Measurements from ENCODE around the gene CEP97.
"Not testable (repeated sequence)": the region's sequence is repeated elsewhere in the genome, so short reads cannot be mapped to it uniquely, and the experiment has no call there.

CEP97 gene, protein sequence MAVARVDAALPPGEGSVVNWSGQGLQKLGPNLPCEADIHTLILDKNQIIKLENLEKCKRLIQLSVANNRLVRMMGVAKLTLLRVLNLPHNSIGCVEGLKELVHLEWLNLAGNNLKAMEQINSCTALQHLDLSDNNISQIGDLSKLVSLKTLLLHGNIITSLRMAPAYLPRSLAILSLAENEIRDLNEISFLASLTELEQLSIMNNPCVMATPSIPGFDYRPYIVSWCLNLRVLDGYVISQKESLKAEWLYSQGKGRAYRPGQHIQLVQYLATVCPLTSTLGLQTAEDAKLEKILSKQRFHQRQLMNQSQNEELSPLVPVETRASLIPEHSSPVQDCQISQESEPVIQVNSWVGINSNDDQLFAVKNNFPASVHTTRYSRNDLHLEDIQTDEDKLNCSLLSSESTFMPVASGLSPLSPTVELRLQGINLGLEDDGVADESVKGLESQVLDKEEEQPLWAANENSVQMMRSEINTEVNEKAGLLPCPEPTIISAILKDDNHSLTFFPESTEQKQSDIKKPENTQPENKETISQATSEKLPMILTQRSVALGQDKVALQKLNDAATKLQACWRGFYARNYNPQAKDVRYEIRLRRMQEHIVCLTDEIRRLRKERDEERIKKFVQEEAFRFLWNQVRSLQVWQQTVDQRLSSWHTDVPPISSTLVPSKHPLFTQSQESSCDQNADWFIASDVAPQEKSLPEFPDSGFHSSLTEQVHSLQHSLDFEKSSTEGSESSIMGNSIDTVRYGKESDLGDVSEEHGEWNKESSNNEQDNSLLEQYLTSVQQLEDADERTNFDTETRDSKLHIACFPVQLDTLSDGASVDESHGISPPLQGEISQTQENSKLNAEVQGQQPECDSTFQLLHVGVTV

DNA sequence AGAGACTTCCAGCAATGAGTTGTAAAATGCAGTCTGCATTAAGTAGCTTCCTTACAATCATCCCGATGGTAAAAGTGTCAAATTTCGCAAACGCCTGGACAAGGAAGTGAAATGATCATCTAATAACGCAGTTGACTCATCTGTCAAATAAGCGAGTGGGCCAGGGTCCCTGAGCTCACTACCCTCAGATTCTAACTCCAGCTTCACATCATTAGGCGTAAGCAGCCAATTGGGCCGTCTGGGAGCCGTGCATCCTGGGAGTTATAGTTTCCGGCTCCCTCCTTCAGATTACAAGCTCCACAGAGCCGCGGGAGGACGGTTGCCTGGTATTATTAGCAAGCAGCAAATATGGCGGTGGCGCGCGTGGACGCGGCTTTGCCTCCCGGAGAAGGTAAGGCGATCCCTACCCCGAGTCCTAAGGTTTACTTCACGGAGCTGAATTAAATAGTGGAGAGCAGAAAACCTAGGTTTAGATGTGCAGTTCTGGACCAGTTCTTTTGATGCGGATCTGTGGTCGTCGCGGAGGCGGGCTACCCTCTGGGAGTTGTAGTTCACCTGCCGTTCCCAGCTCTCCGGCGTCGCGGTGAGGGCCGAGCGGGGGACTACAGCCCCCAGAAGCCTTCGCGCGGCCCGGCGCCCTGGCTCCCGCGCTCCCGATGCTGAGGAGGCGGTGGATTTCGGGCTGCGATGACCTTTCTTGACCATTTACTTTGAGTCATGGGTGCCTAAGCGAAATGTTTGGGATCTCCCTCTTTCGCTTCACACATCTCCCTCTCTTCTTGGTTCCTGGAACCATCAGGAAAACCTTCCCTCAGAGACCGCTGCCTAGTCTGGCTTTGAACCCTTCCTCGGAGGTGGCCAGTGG is at the start of gene CEP97:
TSS of gene CEP97 (plus strand) at position 286 of the 865 bp plus-strand sequence. CDS start at position 349, 63 bp downstream.
- peak; percentile 97 for DNase-seq (ENCODE audit: low read depth)

DNA sequence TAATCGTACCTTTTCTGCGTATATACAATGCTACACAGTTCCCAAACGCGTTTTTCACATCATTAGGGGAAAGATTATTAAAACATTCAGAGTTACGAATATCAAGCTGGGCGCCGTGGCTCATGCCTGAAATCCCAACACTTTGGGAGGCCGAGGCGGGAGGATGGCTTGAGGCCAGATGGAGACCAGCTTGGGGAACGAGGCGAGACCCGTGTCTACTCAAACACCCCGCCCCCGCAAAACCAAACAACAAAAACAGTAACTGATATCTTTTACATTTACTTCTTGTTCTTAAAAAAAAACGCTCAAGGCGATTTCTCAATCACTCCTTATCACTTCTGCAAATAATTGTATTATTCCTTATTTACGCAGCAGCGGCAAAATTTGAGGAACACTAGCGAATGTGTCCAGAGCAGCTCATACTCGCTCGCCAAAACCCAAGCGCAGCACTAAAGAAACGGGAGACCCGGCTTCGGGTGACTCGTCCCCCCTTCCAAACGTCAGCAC is 48.7 kb upstream of the CEP97 start:
- DNase-seq (ENCODE audit: low read depth): no peak

DNA sequence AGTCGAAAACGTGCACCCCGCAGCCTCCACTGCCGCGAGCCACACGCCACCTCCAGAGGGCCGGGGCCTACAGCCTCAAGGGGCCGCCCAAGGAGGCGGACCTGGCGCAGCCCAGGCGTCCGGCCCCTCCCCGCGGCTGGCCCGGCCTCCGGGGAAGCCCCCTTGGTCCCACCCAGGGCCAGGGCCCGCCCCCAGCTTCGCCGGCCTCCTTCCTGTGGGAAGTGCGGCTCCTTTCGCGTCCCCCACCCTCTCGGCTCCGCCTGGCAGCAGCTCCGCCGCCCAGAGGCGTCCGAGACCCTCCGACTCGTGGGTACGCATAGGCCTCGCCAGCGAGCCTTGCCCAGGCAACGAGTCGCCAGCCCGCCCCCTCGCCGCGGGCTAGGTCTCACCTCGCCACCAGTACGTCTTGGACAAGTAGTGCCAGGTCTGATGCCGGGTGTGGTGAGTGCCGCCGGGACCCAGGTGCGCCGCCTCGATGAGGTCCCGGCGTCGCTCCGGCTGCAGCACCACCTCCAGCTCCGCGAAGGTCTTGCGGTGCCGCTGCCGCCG is 48.1 kb upstream of the CEP97 start:
- DNase-seq (ENCODE audit: low read depth): peak; percentile 98

DNA sequence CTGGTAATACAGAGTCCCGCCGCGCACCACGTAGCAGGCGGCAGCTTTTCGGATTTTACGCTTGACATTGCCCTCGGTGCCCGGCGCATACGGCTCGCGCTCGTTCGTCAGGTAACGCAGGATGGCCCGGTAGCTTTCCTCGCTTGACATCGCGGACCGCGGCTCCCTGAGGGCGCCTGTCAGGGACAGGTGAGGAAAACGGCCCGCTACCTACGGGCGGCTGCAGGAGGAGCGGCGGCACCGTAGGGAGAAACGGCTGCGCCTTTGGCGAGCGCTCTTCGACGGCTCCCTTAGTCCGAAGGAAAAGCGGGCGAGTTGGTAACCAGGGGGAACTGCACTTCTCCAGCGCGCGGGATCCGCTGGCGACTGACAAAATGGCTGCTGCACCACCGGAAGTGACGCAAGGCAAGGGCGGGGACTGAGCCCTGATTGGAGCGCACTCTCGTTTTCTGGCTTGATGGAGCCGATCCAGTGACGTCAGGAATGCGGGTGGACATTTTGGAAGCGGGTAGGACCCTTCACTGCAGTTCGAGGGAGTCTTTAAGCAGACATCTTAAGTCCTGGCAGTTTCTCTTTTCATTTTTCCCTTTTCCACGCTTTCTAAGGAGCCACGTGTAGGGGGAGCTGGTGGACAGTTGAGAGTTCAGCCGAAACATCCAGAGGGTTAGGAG is 47.5 kb upstream of the CEP97 start, which contains the start of gene ZBTB11:
TSS of gene ZBTB11 (minus strand) at position 368 of the 671 bp plus-strand sequence. CDS start at position 150, 218 bp downstream.
- peak; percentile 100 for DNase-seq (ENCODE audit: low read depth)

DNA sequence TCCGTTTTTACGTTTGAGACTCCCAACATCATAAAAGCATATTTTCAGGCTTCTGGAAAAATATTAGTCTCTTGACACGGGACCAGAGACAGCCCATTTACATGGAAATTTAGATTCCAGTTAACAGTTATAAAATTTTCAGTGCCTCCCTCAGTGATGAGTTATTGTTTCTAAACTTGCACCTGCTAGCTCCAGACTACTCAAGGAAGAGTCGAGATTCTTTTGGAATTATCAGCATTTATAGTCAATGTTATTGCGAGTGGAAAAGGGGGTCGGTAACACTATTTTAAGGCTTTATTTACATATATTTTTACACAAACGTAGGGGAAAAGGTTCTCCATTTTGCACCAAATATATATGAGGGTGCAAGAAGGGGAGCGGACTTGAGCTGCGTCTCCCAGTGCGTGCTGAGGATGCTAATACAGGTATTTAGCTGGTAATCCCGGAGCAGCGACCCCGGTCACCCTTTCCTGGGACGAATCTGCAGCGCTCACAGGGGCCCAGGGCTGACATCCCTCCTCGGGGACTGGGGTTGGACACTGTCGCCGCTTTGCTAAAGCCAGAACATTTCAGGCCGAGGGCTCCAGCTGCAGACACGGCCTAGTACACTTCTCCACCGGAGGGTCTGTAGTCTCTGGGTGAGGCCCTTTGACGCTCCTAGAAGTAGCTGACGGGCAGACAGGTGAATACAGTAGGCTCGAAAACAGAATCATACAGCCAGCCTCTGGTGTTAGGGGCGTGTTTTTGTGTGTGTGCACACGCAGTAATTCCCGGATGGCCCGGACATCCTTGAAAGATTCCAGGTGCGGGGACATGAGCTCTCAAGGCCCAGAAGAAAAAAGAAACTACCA is 46.8 kb upstream of the CEP97 start:
- DNase-seq (ENCODE audit: low read depth): no peak

DNA sequence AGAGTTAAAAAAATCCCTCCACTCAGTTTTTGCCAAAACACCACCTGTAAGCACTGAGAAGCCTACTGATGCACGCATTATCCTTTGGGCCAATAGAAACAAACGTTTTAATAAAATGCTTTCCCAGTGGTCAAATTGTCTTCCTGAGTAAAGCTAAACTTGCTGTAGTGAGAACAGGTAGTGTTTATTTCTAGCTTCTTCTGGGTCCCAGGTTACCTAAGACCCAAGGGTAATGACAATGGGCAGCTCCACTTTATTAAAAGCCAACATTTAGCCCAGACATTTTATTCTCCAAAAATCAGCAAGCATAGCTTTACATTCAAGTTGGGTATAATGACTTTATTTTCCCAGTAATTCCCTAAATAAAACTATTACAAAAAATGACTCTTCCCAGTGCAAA is 45.6 kb upstream of the CEP97 start:
- not testable (repeated sequence) for DNase-seq (ENCODE audit: low read depth)

DNA sequence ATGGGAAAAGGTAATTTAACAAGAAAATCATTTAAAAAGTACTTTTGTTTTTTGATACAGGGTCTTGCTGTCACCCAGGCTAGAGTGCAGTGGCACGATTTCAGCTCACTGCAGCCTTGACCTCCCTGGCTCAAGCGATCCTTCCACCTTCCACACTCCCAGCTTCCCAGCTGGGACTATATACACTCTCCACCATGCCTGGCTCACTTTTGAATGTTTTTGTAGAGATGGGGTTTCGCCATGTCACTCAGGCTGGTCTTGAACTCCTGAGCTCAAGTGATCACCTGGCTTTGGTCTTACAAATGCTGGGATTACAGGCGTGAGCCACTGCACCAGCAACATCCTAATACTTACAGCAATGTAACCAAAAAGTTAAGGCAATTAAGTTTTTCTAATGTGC is 43.9 kb upstream of the CEP97 start:
- no peak for DNase-seq (ENCODE audit: low read depth)

DNA sequence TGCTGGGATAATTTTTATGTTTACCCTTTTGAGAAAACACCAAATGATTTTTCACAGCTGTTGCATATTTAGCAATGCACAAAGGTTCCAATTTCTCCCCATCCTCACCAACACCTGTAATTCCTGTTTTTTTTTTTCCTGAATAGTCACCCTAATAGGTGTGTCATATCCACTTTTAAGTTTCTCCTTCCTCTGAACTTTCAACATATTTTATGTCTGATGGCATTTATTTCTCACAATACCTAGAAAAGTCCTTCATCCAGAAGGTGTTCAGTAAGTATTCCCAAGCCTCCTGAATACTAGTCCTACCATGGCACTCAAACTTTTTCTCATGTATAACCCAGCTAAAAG is 39.4 kb upstream of the CEP97 start:
- no peak for DNase-seq (ENCODE audit: low read depth)

DNA sequence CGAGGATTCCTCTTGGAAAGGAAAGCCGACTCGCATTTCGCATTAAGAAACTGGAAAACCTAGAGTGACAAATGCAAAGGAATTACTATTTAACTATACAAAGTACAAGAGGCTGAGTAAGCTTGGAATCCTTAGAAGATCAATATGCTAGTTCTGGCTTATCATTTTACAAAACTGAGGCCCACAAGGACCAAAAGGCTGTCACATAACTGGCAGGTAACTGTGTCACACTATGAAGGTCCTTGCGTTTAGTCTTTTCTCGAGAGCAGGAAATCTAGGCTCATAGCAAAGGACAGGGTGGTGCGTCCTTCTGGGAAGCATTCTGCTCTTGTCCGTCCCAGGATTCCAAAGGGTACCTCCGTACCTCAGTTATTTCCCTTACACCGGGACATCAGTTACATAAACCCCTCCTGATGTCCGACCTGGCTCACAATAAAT is 38.5 kb upstream of the CEP97 start:
- DNase-seq (ENCODE audit: low read depth): peak; percentile 26

DNA sequence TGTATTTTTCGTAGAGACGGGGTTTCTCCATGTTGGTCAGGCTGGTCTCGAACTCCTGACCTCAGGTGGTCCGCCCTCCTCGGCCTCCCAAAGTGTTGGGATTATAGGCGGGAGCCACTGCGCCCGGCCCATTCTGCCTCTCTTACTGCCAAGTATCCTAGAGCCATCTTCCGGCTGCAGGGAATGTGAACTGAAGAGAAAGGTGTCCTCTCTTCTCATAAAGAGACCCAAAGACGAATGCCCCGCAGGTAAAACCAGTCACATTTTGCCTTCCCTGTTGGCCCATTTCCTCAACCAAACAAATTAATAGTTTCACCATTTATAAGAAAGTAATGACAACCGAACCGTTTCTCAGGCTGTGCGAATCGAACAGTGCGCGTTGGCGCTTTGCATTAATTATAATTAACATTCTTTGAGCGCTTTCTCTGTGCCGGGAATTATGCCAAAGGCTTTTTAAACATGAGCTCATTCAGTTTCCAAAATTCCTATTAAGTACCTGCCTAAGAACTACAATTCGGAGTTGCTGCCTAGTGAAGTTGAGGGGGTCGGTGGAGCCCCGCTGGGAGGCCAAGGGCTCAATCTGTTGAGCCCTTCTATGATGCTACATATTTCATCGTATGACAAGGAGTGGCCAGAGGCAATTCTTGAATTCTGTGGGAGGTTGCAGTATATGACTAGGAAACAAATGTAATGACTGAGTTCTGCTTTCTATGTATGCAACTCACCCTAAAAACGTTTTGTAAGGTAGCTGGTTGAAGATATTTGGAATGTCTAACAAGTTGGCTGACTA is 37.1 kb upstream of the CEP97 start:
- no peak for DNase-seq (ENCODE audit: low read depth)

DNA sequence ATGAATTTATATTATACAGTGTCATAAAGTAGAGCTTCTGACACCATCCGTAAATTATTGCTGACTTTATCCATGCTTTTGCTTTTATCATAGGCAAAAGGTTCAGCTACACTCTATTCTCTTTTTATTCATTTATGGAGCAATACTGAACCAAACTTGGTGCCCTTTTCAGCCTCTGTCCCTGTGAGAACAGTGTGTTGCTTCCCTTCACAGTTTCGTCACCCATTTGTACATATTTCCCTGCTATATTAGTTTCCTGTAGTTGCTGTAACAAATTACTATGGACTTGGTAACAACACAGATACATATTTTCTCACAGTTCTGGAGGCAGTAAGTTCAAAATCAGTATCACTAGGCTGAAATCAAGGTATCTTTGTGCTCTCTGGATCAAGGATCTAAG is 35.1 kb upstream of the CEP97 start:
- DNase-seq (ENCODE audit: low read depth): peak; percentile 34

DNA sequence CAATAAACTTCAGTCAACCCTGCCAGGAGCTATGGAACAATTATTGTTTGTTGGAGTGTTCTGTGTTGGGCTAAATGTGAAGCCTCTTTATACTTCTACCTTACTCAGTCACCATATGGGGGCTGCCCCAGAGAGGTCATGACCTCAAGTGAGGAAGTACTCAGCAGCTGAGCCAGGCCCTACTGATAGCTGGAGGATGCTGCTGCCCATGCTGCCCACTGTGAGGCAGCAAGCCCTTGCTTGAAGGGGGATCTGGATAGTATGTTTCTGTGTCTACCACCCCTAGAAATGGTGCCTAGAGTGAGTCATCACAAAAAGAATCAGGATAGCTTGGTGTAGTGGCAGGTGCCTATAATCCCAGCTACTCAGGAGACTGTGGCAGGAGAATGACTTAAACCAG is 33.4 kb upstream of the CEP97 start:
- no peak for DNase-seq (ENCODE audit: low read depth)

DNA sequence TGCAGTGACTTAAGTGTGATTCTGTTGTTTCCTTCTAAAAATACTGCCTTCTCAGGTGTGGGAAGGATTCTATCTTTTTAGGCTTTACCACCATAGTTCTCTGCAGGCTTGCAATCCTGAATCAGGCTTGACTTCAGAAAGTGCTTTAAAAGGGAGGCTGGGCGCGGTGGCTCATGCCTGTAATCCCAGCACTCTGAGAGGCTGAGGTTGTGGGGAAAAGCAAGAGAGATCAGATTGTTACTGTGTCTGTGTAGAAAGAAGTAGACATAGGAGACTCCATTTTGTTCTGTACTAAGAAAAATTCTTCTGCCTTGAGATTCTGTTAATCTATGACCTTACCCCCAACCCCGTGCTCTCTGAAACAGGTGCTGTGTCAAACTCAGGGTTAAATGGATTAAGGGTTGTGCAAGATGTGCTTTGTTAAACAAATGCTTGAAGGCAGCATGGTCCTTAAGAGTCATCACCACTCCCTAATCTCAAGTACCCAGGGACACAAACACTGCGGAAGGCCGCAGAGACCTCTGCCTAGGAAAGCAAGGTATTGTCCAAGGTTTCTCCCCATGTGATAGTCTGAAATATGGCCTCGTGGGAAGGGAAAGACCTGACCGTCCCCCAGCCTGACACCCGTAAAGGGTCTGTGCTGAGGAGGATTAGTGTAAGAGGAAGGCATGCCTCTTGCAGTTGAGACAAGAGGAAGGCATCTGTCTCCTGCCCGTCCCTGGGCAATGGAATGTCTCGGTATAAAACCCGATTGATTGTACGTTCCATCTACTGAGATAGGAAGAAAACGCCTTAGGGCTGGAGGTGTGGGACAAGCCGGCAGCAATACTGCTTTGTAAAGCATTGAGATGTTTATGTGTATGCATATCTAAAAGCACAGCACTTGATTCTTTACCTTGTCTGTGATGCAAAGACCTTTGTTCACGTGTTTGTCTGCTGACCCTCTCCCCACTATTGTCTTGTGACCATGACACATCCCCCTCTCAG is 32.4 kb upstream of the CEP97 start:
- DNase-seq (ENCODE audit: low read depth): peak; percentile 22

DNA sequence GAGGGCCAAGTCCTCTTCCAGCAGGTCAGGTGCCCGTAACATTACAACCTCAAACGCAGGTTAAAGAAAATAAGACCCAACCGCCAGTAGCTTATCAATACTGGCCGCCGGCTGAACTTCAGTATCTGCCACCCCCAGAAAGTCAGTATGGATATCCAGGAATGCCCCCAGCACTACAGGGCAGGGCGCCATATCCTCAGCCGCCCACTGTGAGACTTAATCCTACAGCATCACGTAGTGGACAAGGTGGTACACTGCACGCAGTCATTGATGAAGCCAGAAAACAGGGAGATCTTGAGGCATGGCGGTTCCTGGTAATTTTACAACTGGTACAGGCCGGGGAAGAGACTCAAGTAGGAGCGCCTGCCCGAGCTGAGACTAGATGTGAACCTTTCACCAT is 30.9 kb upstream of the CEP97 start:
- peak; percentile 61 for DNase-seq (ENCODE audit: low read depth)

DNA sequence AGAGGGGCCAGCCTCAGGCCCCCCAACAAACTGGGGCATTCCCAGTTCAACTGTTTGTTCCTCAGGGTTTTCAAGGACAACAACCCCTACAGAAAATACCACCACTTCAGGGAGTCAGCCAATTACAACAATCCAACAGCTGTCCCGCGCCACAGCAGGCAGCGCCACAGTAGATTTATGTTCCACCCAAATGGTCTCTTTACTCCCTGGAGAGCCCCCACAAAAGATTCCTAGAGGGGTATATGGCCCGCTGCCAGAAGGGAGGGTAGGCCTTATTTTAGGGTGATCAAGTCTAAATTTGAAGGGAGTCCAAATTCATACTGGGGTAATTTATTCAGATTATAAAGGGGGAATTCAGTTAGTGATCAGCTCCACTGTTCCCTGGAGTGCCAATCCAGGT is 29.6 kb upstream of the CEP97 start:
- DNase-seq (ENCODE audit: low read depth): not testable (repeated sequence)

DNA sequence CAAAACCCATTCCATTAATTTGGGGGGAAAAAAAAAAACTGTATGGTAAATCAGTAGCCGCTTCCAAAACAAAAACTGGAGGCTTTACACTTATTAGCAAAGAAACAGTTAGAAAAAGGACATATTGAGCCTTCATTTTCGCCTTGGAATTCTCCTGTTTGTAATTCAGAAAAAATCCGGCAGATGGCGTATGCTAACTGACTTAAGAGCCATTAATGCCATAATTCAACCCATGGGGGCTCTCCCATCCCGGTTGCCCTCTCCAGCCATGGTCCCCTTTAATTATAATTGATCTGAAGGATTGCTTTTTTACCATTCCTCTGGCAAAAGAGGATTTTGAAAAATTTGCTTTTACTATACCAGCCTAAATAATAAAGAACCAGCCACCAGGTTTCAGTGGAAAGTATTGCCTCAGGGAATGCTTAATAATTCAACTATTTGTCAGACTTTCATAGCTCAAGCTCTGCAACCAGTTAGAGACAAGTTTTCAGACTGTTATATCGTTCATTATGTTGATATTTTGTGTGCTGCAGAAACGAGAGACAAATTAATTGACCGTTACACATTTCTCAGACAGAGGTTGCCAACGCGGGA is 28.5 kb upstream of the CEP97 start:
- DNase-seq (ENCODE audit: low read depth): peak; percentile 55
